SK-N-SH (cell line): ENCODE results near the gene SLC25A28.

Experiments used
- EZH2phosphoT487 ChIP-seq: fragments of 200-600 bp; sonication (generic); IDR thresholded peaks from 2 replicates; pipeline ENCODE4 v1.6.1; 2017; ENCODE audit warnings: low read depth, mixed run types, mild to moderate bottlenecking, antibody characterized with exemption, moderate library complexity, borderline replicate concordance
- GATA2 ChIP-seq: sonication (generic); formaldehyde crosslinking; IDR thresholded peaks from 2 replicates; pipeline ENCODE4 v1.5.0; 2020; ENCODE audit warnings: mild to moderate bottlenecking, missing genetic modification reagents
- MXI1 ChIP-seq: IDR thresholded peaks from 2 replicates; pipeline ENCODE4 v1.6.1; 2012; ENCODE audit warnings: mild to moderate bottlenecking, low read depth, low read length, improper control_type of control experiment
- POLR2AphosphoS5 ChIP-seq: IDR thresholded peaks from 2 replicates; pipeline ENCODE4 v1.6.1; 2012; ENCODE audit warnings: low read depth, low read length
- TF ChIP-seq, protein P1 (sequence below): IDR thresholded peaks from 2 replicates; pipeline ENCODE4 v1.4.0; 2012; ENCODE audit warnings: low read depth, borderline replicate concordance
- TF ChIP-seq, protein P2 (sequence below): fragments of 200-600 bp; sonication (generic); IDR thresholded peaks from 2 replicates; pipeline ENCODE4 v1.6.1; 2017; ENCODE audit warnings: antibody characterized with exemption, mild to moderate bottlenecking, moderate library complexity

DNA sequence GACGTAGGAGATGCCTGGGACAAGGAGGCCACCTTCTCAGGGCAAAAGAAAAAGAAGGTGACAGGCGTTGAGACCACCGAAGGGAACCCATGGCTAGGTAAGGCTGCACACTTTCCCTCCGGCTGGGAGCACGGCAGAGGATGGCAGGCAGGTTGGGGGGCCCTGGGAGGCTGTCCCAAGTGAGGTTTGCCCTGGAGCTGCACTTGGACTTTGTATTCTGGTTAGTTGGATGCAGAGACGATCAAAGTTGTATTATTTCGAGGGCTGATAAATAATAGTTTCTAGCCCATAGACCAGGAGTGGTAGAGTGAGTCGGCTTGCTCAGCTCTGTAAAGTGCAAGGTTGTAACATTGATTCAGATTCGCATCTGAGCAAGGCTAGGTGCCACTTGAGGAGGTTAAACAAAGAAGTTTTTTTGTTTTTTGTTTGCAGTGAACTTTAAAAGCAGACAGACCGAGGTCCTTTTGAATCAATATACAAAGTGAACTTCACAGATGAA, 39.7 kb upstream of the SLC25A28 start:
- TF ChIP-seq POLR2AphosphoS5 (no peak), EZH2phosphoT487 (no peak), MXI1 (no peak), GATA2 (CRISPR knock-in tag) (no peak)
- TF ChIP-seq, protein P1, sequence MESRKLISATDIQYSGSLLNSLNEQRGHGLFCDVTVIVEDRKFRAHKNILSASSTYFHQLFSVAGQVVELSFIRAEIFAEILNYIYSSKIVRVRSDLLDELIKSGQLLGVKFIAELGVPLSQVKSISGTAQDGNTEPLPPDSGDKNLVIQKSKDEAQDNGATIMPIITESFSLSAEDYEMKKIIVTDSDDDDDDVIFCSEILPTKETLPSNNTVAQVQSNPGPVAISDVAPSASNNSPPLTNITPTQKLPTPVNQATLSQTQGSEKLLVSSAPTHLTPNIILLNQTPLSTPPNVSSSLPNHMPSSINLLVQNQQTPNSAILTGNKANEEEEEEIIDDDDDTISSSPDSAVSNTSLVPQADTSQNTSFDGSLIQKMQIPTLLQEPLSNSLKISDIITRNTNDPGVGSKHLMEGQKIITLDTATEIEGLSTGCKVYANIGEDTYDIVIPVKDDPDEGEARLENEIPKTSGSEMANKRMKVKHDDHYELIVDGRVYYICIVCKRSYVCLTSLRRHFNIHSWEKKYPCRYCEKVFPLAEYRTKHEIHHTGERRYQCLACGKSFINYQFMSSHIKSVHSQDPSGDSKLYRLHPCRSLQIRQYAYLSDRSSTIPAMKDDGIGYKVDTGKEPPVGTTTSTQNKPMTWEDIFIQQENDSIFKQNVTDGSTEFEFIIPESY: no peak
- TF ChIP-seq, protein P2, sequence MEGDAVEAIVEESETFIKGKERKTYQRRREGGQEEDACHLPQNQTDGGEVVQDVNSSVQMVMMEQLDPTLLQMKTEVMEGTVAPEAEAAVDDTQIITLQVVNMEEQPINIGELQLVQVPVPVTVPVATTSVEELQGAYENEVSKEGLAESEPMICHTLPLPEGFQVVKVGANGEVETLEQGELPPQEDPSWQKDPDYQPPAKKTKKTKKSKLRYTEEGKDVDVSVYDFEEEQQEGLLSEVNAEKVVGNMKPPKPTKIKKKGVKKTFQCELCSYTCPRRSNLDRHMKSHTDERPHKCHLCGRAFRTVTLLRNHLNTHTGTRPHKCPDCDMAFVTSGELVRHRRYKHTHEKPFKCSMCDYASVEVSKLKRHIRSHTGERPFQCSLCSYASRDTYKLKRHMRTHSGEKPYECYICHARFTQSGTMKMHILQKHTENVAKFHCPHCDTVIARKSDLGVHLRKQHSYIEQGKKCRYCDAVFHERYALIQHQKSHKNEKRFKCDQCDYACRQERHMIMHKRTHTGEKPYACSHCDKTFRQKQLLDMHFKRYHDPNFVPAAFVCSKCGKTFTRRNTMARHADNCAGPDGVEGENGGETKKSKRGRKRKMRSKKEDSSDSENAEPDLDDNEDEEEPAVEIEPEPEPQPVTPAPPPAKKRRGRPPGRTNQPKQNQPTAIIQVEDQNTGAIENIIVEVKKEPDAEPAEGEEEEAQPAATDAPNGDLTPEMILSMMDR: no peak
